CD14-positive monocyte (primary cell): ENCODE results near the gene MYLK2. TPM values are rescaled to one million over a fixed set of nuclear protein-coding genes. Genes with fewer than 3 reads are reported as not detected.
"Not testable (repeated sequence)": the region's sequence is repeated elsewhere in the genome, so short reads cannot be mapped to it uniquely, and the experiment has no call there.

Experiments
- DNase-seq, 3 donors: peaks; one replicate each; pipeline ENCODE4 v3.0.0-alpha.2; 2011 to 2022
- H2AFZ ChIP-seq: 2 replicates; pipeline ENCODE4 v1.6.0; 2012; ENCODE audit warnings: mild to moderate bottlenecking, low read depth, low read length, inconsistent platforms; ENCODE audit not compliant: insufficient read depth, poor library complexity, severe bottlenecking
- H3K27ac ChIP-seq, 2 donors: 1 replicate in 1 of 2; 2 replicates in 1 of 2; pipeline ENCODE4 v1.5.1; 2012 to 2013; ENCODE audit warnings: low read length in 2 of 2, control low read depth in 1 of 2, inconsistent platforms in 1 of 2, low read depth in 1 of 2, mild to moderate bottlenecking in 1 of 2
- H3K27me3 ChIP-seq, 2 donors: one replicate each; pipeline versions ENCODE4 v1.6.0 to v1.6.1; 2011 to 2013; ENCODE audit warnings: low read length in 2 of 2; ENCODE audit not compliant: control insufficient read depth in 2 of 2, insufficient read depth in 2 of 2
- H3K36me3 ChIP-seq, 2 donors: replicated peaks in 1 of 2; 1 replicate in 1 of 2; 2 replicates in 1 of 2; pipeline versions ENCODE4 v1.5.1 to v1.6.1; 2012 to 2013; ENCODE audit warnings: low read length in 2 of 2, control low read depth in 1 of 2, inconsistent platforms in 1 of 2, mild to moderate bottlenecking in 1 of 2; ENCODE audit not compliant: insufficient read depth in 2 of 2, control insufficient read depth in 1 of 2
- H3K4me1 ChIP-seq, 2 donors: 1 replicate in 1 of 2; 2 replicates in 1 of 2; pipeline versions ENCODE4 v1.5.1 to v1.6.1; 2012 to 2013; ENCODE audit warnings: low read length in 2 of 2, control low read depth in 1 of 2, inconsistent platforms in 1 of 2, mild to moderate bottlenecking in 1 of 2, moderate library complexity in 1 of 2; ENCODE audit not compliant: insufficient read depth in 2 of 2, control insufficient read depth in 1 of 2
- H3K4me2 ChIP-seq: replicated peaks from 2 replicates; pipeline ENCODE3; 2012; ENCODE audit warnings: low read length, moderate library complexity, mild to moderate bottlenecking; ENCODE audit not compliant: poor library complexity, severe bottlenecking; ENCODE audit errors: extremely low read depth
- H3K4me3 ChIP-seq, 3 experiments: fragments of 200-600 bp in 1 of 3; sonication (generic) in 1 of 3; replicated peaks in 1 of 3; 1 replicate in 2 of 3; 2 replicates in 1 of 3; pipeline ENCODE4 v1.5.1; 2011 to 2013; ENCODE audit warnings: low read length in 3 of 3, mild to moderate bottlenecking in 3 of 3, control low read depth in 2 of 3, low read depth in 2 of 3, inconsistent platforms in 1 of 3, moderate library complexity in 1 of 3
- H3K79me2 ChIP-seq: 2 replicates; pipeline ENCODE4 v1.6.0; 2012; ENCODE audit warnings: mild to moderate bottlenecking, control low read depth, inconsistent platforms, low read length, moderate library complexity; ENCODE audit not compliant: insufficient read depth
- H3K9ac ChIP-seq: 2 replicates; pipeline ENCODE4 v1.6.0; 2017; ENCODE audit warnings: low read length, mild to moderate bottlenecking; ENCODE audit not compliant: insufficient read depth, poor library complexity, severe bottlenecking
- H3K9me3 ChIP-seq, 2 donors: replicated peaks in 1 of 2; 1 replicate in 1 of 2; 2 replicates in 1 of 2; pipeline versions ENCODE4 v1.5.1 to v1.6.1; 2012 to 2013; ENCODE audit warnings: low read length in 2 of 2, control low read depth in 1 of 2; ENCODE audit not compliant: control insufficient read depth in 1 of 2, insufficient read depth in 1 of 2
- H4K20me1 ChIP-seq: 2 replicates; pipeline ENCODE4 v1.6.0; 2012; ENCODE audit warnings: mild to moderate bottlenecking, low read length, control low read depth, moderate library complexity; ENCODE audit not compliant: insufficient read depth
- H3K27ac Mint-ChIP-seq, 7 donors: one replicate each; pipeline ENCODE4 v1.8.0; 2020; ENCODE audit warnings: mild to moderate bottlenecking in 7 of 7, mixed read lengths in 7 of 7, moderate library complexity in 6 of 7, inconsistent platforms in 2 of 7
- H3K27me3 Mint-ChIP-seq, 3 donors: one replicate each; pipeline ENCODE4 v1.8.0; 2021 to 2022; ENCODE audit warnings: low read depth in 3 of 3, mild to moderate bottlenecking in 3 of 3, mixed read lengths in 3 of 3, moderate library complexity in 3 of 3, inconsistent platforms in 1 of 3
- H3K36me3 Mint-ChIP-seq, 2 donors: one replicate each; pipeline ENCODE4 v1.8.0; 2020; ENCODE audit warnings: mixed read lengths in 2 of 2, inconsistent platforms in 1 of 2, mild to moderate bottlenecking in 1 of 2
- H3K4me1 Mint-ChIP-seq: one replicate; pipeline ENCODE4 v1.8.0; 2020; ENCODE audit warnings: mild to moderate bottlenecking, mixed read lengths
- H3K4me3 Mint-ChIP-seq, 2 donors: one replicate each; pipeline ENCODE4 v1.8.0; 2020; ENCODE audit warnings: mild to moderate bottlenecking in 2 of 2, mixed read lengths in 2 of 2, moderate library complexity in 1 of 2
- H3K9me3 Mint-ChIP-seq, 7 donors: one replicate each; pipeline ENCODE4 v1.8.0; 2020 to 2022; ENCODE audit warnings: mixed read lengths in 7 of 7, mild to moderate bottlenecking in 6 of 7, moderate library complexity in 6 of 7, inconsistent platforms in 2 of 7
- CTCF ChIP-seq: fragments of 200-600 bp; IDR thresholded peaks from one replicate; pipeline ENCODE4 v1.8.0; 2022; ENCODE audit warnings: antibody characterized with exemption, mild to moderate bottlenecking
- WGBS: methylation state at CpG from one replicate; pipeline ENCODE4 v1.1.5; 2013; ENCODE audit warnings: missing lambda C conversion rate; ENCODE audit not compliant: insufficient coverage; 5-methylcytosine and 5-hydroxymethylcytosine counted together
- intact Hi-C, 2 donors: fragments of 100-400 bp; cut with micrococcal nuclease; formaldehyde crosslinking; loops; one replicate each; pipeline versions ENCODE4 v1.15.0 to v1.15.1; 2023
- polyA plus RNA-seq, 3 donors: library from polyadenylated mRNA; depleted of rRNA in 1 of 3; unstranded in 2 of 3; stranded (reverse) in 1 of 3; fragments of 300-500 nt in 2 of 3; fragments of >200 nt in 1 of 3; fragmentation: Illumina TruSeq in 2 of 3; gene quantifications; 1 replicate in 2 of 3; 2 replicates in 1 of 3; pipeline ENCODE4 v1.2.3, GENCODE V29; 2012 to 2021

MYLK2 gene
- polyA plus RNA-seq, 3 donors, result not detected

DNA sequence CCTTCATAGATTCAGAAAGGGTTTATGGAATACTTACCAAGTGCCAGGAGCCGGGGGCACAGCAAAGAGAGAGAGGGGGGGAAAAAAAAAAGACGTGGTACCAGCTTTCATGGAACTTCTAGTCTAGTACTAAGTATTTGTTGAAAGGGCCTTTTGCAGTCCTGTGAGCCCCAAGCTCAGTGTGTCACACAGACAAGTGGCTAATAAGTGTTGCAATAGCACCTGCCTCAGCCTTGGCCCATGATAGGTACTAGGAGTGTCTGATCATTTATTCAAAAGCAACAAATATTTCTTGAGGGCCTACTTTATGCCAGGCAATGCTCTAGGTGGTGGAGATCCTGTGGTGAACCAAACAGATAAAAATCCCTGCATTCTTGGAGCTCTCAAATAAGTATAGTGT lies 7.9 kb downstream of the MYLK2 start:
- Mint-ChIP-seq H3K4me1 (peaks cover 4% of the 10 kb centered on the region), H3K9me3 (peaks cover 0 to 2% (median 0%) of the 10 kb centered on the region in 7 donors), H3K27ac (no peak overlapping the region), H3K36me3 (no peaks in the 10 kb centered on the region), H3K27me3 (peaks cover 5 to 8% (median 6%) of the 10 kb centered on the region in 3 donors), H3K4me3 (no peak overlapping the region)
- Histone ChIP-seq H3K27ac (no peak overlapping the region), H4K20me1 (no peaks in the 10 kb centered on the region), H3K4me2 (no peak overlapping the region), H3K9me3 (no peaks in the 10 kb centered on the region), H2AFZ (no peak overlapping the region), H3K36me3 (no peaks in the 10 kb centered on the region), H3K4me3 (no peak overlapping the region), H3K4me1 (peaks cover 3 to 9% of the 10 kb centered on the region in 2 donors), H3K79me2 (no peaks in the 10 kb centered on the region), H3K9ac (no peak overlapping the region), H3K27me3 (peaks cover 0 to 6% of the 10 kb centered on the region in 2 donors)
- intact Hi-C loops, result loop anchor here in 1 of 2 donors (5.0 to 10.0 kb wide), 2 partner anchors 208 to 265 kb away; no protein-coding TSS in a partner anchor
- WGBS, result 60% methylated on average over 1 of the region's 2 CpGs
- no peak for TF ChIP-seq CTCF
- DNase-seq, result no peak

DNA sequence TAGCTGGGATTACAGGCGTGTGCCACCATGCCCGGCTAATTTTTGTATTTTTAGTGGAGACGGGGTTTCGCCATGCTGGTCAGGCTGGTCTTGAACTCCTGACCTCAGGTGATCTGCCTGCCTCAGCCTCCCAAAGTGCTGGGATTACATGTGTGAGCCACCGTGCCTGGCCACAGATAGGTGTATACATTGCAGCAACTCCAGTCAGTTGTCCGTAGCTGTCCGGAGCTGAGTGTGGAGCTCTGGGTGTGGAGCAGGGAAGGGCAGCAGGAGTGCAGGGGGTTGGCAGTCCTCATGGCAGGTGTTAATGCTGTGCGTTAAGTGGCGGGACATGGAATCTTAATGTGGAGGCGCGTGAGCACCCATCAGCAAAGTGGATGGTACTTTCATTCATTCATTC lies 8.9 kb downstream of the MYLK2 start:
- H3K79me2 ChIP-seq, H3K36me3 ChIP-seq, H3K27me3 ChIP-seq, H3K36me3 Mint-ChIP-seq, H3K4me1 Mint-ChIP-seq, H3K4me1 ChIP-seq, H2AFZ ChIP-seq, H4K20me1 ChIP-seq, H3K9me3 ChIP-seq, H3K4me2 ChIP-seq, H3K4me3 Mint-ChIP-seq, H3K4me3 ChIP-seq, H3K27ac ChIP-seq, H3K9me3 Mint-ChIP-seq, H3K27me3 Mint-ChIP-seq, H3K27ac Mint-ChIP-seq, DNase-seq, H3K9ac ChIP-seq: not testable (repeated sequence)
- 100% methylated on average over 4 of the region's 11 CpGs for WGBS
- intact Hi-C loops, result loop anchor here in 1 of 2 donors (5.0 to 10.0 kb wide), 2 partner anchors 207 to 264 kb away; no protein-coding TSS in a partner anchor
